Measurements from ENCODE around the gene ABHD17C.

The ABHD17C gene

DNA sequence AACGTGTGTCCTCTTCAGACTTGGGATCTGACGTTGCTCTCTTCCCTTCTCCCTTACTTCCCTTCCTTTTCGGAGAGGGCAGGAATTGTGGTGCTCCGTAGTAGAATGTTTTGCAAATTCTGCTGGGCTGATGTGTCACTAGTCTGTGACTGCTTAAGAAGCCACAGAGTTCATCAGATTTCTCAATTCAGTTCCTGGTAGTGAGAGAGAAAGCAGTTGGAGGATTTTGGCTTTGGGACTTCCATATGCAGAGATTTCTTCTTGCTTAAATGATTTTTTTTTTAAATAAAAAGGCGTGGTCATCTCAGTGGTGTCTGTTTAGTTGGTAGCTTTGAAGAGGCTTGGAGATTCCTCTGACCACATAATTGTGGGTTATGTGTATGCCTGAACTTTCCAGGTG lies 94.2 kb downstream of the ABHD17C start:
- in situ Hi-C loops (cut with HindIII; ENCODE audit: low sequenced_read_pairs), result loop anchor here (5.0 to 25.0 kb wide), 2 partner anchors 73 to 227 kb away; no protein-coding TSS in a partner anchor
- DNase-seq (ENCODE audit: low read depth), result no peak
- H3K4me3 ChIP-seq (ENCODE audit: low read depth, low read length), result no peak overlapping the region
- TF ChIP-seq, protein P1, sequence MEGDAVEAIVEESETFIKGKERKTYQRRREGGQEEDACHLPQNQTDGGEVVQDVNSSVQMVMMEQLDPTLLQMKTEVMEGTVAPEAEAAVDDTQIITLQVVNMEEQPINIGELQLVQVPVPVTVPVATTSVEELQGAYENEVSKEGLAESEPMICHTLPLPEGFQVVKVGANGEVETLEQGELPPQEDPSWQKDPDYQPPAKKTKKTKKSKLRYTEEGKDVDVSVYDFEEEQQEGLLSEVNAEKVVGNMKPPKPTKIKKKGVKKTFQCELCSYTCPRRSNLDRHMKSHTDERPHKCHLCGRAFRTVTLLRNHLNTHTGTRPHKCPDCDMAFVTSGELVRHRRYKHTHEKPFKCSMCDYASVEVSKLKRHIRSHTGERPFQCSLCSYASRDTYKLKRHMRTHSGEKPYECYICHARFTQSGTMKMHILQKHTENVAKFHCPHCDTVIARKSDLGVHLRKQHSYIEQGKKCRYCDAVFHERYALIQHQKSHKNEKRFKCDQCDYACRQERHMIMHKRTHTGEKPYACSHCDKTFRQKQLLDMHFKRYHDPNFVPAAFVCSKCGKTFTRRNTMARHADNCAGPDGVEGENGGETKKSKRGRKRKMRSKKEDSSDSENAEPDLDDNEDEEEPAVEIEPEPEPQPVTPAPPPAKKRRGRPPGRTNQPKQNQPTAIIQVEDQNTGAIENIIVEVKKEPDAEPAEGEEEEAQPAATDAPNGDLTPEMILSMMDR (IDR thresholded peaks at IDR 0.05; ENCODE audit: low read depth, low read length, missing control alignments), result no peak

DNA sequence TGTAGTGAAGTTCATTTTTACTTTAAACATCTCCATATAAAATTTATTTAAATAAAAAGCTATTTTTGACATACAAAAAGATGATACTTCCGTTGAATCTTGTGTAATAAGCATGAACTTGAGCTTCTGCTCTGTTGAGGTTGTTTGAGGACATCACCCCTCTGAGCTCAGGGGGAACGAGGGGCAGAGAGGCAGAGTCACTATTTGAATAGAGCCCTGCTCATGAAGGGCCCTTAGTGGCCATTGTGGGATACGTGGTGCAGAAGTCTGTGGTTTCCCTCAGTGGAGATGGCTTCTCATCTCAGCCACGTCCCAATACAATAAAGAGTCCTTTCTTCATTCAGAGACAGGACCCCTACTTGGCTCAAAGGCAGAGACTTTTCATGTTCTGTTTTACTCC lies 94.7 kb downstream of the ABHD17C start:
- H3K4me3 ChIP-seq (ENCODE audit: low read depth, low read length), result no peak overlapping the region
- TF ChIP-seq, protein P1 (IDR thresholded peaks at IDR 0.05; ENCODE audit: low read depth, low read length, missing control alignments), result no peak
- DNase-seq (ENCODE audit: low read depth), result no peak
- in situ Hi-C loops (cut with HindIII; ENCODE audit: low sequenced_read_pairs), result loop anchor here (5.0 to 25.0 kb wide), 2 partner anchors 73 to 227 kb away; no protein-coding TSS in a partner anchor

DNA sequence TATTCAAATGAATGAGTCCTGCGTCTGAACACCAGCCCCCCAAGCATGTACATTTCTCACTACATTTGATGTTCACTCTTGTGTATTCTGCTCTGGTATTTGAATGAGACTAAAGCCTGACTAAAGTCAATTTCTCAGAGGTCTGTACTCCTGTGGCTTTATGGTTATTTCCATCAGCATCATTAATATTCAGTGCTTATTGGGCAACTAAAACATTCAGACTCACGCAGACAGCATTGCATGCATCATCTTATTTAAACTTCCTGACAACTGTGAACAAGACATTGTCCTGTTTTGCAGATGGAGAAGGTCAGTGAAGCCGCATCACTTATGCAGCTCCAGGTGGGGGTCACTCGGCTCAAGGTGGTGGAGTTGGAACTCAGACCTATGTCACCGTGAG lies 95.1 kb downstream of the ABHD17C start:
- no peak overlapping the region for H3K4me3 ChIP-seq (ENCODE audit: low read depth, low read length)
- DNase-seq (ENCODE audit: low read depth), result no peak
- in situ Hi-C loops (cut with HindIII; ENCODE audit: low sequenced_read_pairs), result loop anchor here (25.0 kb wide), 1 partner anchor 228 kb away; no protein-coding TSS in a partner anchor
- TF ChIP-seq, protein P1 (IDR thresholded peaks at IDR 0.05; ENCODE audit: low read depth, low read length, missing control alignments), result no peak

DNA sequence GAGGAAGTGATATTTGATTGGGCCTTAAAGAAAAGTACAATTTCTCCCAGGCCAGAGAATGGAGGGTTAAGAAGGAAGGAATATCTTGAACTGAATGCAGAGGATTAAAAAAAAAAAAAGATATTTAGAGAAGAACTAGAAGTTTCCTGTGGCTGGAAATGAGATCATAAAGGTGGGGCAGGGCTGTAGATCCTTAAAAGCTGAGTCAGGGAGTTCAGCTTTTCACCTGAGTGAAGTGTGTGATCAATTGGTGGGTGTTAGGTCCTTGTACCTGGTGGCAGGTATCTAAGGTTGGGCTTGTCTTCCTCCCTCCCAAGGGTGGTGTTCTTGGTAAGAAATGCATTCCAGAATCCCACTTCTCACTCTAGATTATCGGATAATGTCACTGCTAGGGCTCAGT lies 95.9 kb downstream of the ABHD17C start:
- in situ Hi-C loops (cut with HindIII; ENCODE audit: low sequenced_read_pairs), result loop anchor here (25.0 kb wide), 1 partner anchor 229 kb away; no protein-coding TSS in a partner anchor
- no peak overlapping the region for H3K4me3 ChIP-seq (ENCODE audit: low read depth, low read length)
- TF ChIP-seq, protein P1 (IDR thresholded peaks at IDR 0.05; ENCODE audit: low read depth, low read length, missing control alignments), result no peak
- no peak for DNase-seq (ENCODE audit: low read depth)

DNA sequence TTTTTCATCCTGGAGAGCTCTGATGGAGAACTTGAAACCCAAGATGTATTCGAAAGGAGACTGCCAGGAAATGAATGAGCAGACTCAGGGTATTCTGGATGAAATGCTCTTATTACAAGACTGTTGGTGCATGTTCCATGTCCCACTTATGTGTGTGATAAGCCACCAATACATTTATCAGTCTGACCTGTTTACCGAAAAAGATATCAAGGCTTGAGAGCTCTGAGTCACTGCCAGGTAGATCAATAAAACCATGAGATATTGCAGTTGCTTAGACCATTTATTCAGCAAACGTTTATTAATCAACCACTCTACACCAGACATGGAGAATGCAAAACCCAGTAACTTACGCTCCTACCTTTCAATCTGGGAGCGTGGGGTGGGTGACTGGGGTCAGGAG lies 101.3 kb downstream of the ABHD17C start:
- TF ChIP-seq, protein P1 (IDR thresholded peaks at IDR 0.05; ENCODE audit: low read depth, low read length, missing control alignments), result no peak
- no peak for DNase-seq (ENCODE audit: low read depth)

DNA sequence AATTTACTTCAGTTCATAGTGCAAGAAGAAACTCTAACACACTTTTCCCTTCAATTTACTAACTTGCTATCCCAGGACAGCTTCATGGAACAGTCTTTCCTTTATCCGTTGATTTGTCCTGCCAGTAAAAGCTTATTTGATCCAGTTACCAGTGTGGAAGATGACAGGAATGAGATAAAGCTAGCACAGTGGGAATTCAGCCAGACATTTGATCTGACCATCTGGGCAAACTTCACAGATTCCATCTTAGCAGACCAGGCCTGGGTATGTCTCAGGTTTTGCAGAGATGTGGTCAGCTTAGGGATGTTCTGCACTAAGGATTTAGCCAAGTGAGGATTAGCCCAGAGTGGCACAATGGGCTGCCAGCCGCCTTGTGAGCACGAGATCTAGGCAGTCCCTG lies 103.8 kb downstream of the ABHD17C start:
- TF ChIP-seq, protein P1 (IDR thresholded peaks at IDR 0.05; ENCODE audit: low read depth, low read length, missing control alignments), result no peak
- in situ Hi-C loops (cut with HindIII; ENCODE audit: low sequenced_read_pairs), result loop anchor here (25.0 kb wide), 1 partner anchor 237 kb away; no protein-coding TSS in a partner anchor
- H3K4me3 ChIP-seq (ENCODE audit: low read depth, low read length), result no peak overlapping the region
- no peak for DNase-seq (ENCODE audit: low read depth)

More for the DNA sequence above, 101.3 kb downstream of the ABHD17C start:
- in situ Hi-C loops (cut with HindIII; ENCODE audit: low sequenced_read_pairs), result loop anchor here (25.0 kb wide), 1 partner anchor 234 kb away; no protein-coding TSS in a partner anchor
- H3K4me3 ChIP-seq (ENCODE audit: low read depth, low read length), result no peak overlapping the region
